HCT116 (cell line): ENCODE results near the gene GRM8. TPM values are rescaled to one million over a fixed set of nuclear protein-coding genes. Genes with fewer than 3 reads are reported as not detected.

Experiments
- ATAC-seq: fragments of 200-7000 bp; cut with Tn5 transposase; 2 replicates; pipeline ENCODE4 v1.9.1; 2020; ENCODE audit warnings: mild to moderate bottlenecking, moderate library complexity
- BruUV-seq: library from RNA; stranded (reverse); fragments of 400-500 nt; replicated peaks from 2 replicates; lab custom pipeline; 2021; lab: Mats Ljungman, UMichigan
- CTCF ChIA-PET: fragments of 300-600 bp; sonication (Branson Sonifier 250); formaldehyde crosslinking; loops from one replicate; lab custom pipeline; 2021; ENCODE audit warnings: antibody characterized with exemption; lab: Charles Lee
- POLR2A ChIA-PET: fragments of 300-600, 350-600 bp; sonication (Branson Sonifier 250); formaldehyde crosslinking; loops from one replicate; lab custom pipeline; 2021; ENCODE audit warnings: antibody characterized with exemption; lab: Charles Lee
- RAD21 ChIA-PET, 2 experiments: fragments of 300-600 bp; sonication (Branson Sonifier 250); formaldehyde crosslinking; loops; one replicate each; lab custom pipeline; 2023; ENCODE audit warnings: low total read pairs in 2 of 2; ENCODE audit not compliant: uncharacterized antibody in 2 of 2, unreplicated experiment in 2 of 2, low non-redundant PET in 1 of 2; lab: Charles Lee
- DNase-seq: peaks from one replicate; pipeline ENCODE4 v3.0.0-alpha.2; 2010; ENCODE audit warnings: low read depth, low spot score
- H2AFZ ChIP-seq: fragments of 200-600 bp; shearing (Covaris generic), sonication (generic); 2 replicates; pipeline ENCODE4 v1.6.1; 2017; ENCODE audit warnings: low read depth, mixed run types, mixed read lengths, antibody characterized with exemption, low read length; ENCODE audit not compliant: poor library complexity, severe bottlenecking
- H3K27ac ChIP-seq: 2 replicates; pipeline ENCODE4 v1.5.1; 2012; ENCODE audit warnings: low read depth, low read length
- H3K27me3 ChIP-seq: fragments of 200-600 bp; sonication (generic); 2 replicates; pipeline ENCODE4 v1.6.1; 2016; ENCODE audit warnings: mixed run types, low read length, mixed read lengths; ENCODE audit not compliant: insufficient read depth
- H3K36me3 ChIP-seq, 2 experiments: fragments of 200-500 bp in 1 of 2; fragments of 200-600 bp in 1 of 2; sonication (Bioruptor generic) in 1 of 2; sonication (generic) in 1 of 2; 2 replicates each; pipeline versions ENCODE4 v1.5.1 to v1.6.1; 2014 to 2016; ENCODE audit warnings: low read length in 2 of 2, inconsistent platforms in 1 of 2, mixed read lengths in 1 of 2, mixed run types in 1 of 2; ENCODE audit not compliant: insufficient read depth in 2 of 2, control insufficient read depth in 1 of 2
- H3K4me1 ChIP-seq, 2 experiments: fragments of 200-600 bp in 1 of 2; sonication (generic) in 1 of 2; 2 replicates each; pipeline versions ENCODE4 v1.5.1 to v1.6.1; 2012 to 2017; ENCODE audit warnings: low read length in 2 of 2, inconsistent platforms in 1 of 2, mild to moderate bottlenecking in 1 of 2, mixed read lengths in 1 of 2, mixed run types in 1 of 2, moderate library complexity in 1 of 2; ENCODE audit not compliant: insufficient read depth in 2 of 2, control insufficient read depth in 1 of 2
- H3K4me2 ChIP-seq: fragments of 200-600 bp; sonication (generic); 2 replicates; pipeline ENCODE4 v1.6.1; 2017; ENCODE audit warnings: mixed run types, low read length, mixed read lengths
- H3K4me3 ChIP-seq, 2 experiments: fragments of 200-600 bp in 1 of 2; sonication (generic) in 1 of 2; replicated peaks in 1 of 2; 2 replicates each; pipeline ENCODE4 v1.5.1; 2011 to 2016; ENCODE audit warnings: low read length in 2 of 2, control low read depth in 1 of 2, low read depth in 1 of 2, mild to moderate bottlenecking in 1 of 2, mixed read lengths in 1 of 2, mixed run types in 1 of 2
- H3K79me2 ChIP-seq: fragments of 200-600 bp; sonication (generic); 2 replicates; pipeline ENCODE4 v1.6.1; 2017; ENCODE audit warnings: mild to moderate bottlenecking, mixed run types, low read length, moderate library complexity, mixed read lengths; ENCODE audit not compliant: insufficient read depth
- H3K9ac ChIP-seq: fragments of 200-600 bp; sonication (generic); 2 replicates; pipeline ENCODE4 v1.6.1; 2016; ENCODE audit warnings: low read length, mixed read lengths
- H3K9me2 ChIP-seq: fragments of 200-600 bp; sonication (generic), shearing (Covaris generic); 2 replicates; pipeline ENCODE4 v1.6.1; 2017; ENCODE audit warnings: mixed run types, mild to moderate bottlenecking, moderate library complexity; ENCODE audit not compliant: insufficient read depth
- H3K9me3 ChIP-seq, 2 experiments: fragments of 200-500 bp in 1 of 2; fragments of 200-600 bp in 1 of 2; sonication (Bioruptor generic) in 1 of 2; sonication (generic) in 1 of 2; 2 replicates each; pipeline ENCODE4 v1.6.1; 2014 to 2017; ENCODE audit warnings: low read length in 2 of 2, mixed read lengths in 2 of 2, inconsistent platforms in 1 of 2, low read depth in 1 of 2, mild to moderate bottlenecking in 1 of 2, mixed run types in 1 of 2, moderate library complexity in 1 of 2; ENCODE audit not compliant: control insufficient read depth in 1 of 2, insufficient read depth in 1 of 2
- H4K20me1 ChIP-seq: fragments of 200-600 bp; sonication (generic), shearing (Covaris generic); 2 replicates; pipeline ENCODE4 v1.6.1; 2017; ENCODE audit warnings: mixed run types, mild to moderate bottlenecking, moderate library complexity; ENCODE audit not compliant: insufficient read depth
- ATF3 ChIP-seq: IDR thresholded peaks from 2 replicates; pipeline ENCODE4 v1.6.1; 2012
- CEBPB ChIP-seq: IDR thresholded peaks from 2 replicates; pipeline ENCODE4 v1.6.1; 2012; ENCODE audit warnings: low read depth
- CTCF ChIP-seq, 3 experiments: fragments of 200-600 bp in 1 of 3; sonication (generic) in 1 of 3; IDR thresholded peaks in 2 of 3; conservative IDR thresholded peaks in 1 of 3; 2 replicates each; pipeline ENCODE4 v1.5.1; 2012 to 2017; ENCODE audit warnings: low read depth in 2 of 3, low read length in 2 of 3, antibody characterized with exemption in 1 of 3, borderline replicate concordance in 1 of 3, control low read depth in 1 of 3, mild to moderate bottlenecking in 1 of 3, mixed read lengths in 1 of 3, mixed run types in 1 of 3, moderate library complexity in 1 of 3; ENCODE audit not compliant: insufficient read depth in 1 of 3
- EGR1 ChIP-seq: IDR thresholded peaks from 2 replicates; pipeline ENCODE4 v1.6.1; 2012; ENCODE audit warnings: low read depth
- EZH2phosphoT487 ChIP-seq: fragments of 200-600 bp; IDR thresholded peaks from 2 replicates; pipeline ENCODE4 v1.6.1; 2018; ENCODE audit warnings: antibody characterized with exemption, borderline replicate concordance
- FOSL1 ChIP-seq: IDR thresholded peaks from 2 replicates; pipeline ENCODE4 v1.6.1; 2012; ENCODE audit warnings: low read depth
- POLR2A ChIP-seq: IDR thresholded peaks from 2 replicates; pipeline ENCODE4 v1.7.0; 2011; ENCODE audit warnings: borderline replicate concordance; ENCODE audit not compliant: insufficient read depth, insufficient read length; ENCODE audit errors: extremely low read depth
- POLR2AphosphoS5 ChIP-seq: IDR thresholded peaks from 2 replicates; pipeline ENCODE4 v1.6.1; 2011; ENCODE audit warnings: mild to moderate bottlenecking, low read depth, low read length, moderate library complexity
- TCF7L2 ChIP-seq: IDR thresholded peaks from 2 replicates; pipeline ENCODE4 v1.7.0; 2011; ENCODE audit warnings: borderline replicate concordance, inconsistent platforms; ENCODE audit not compliant: insufficient read depth, insufficient read length; ENCODE audit errors: extremely low read depth
- ZFX ChIP-seq: fragments of 450-650 bp; IDR thresholded peaks from 2 replicates; pipeline ENCODE4 v1.6.1; 2017
- intact Hi-C: fragments of 100-400 bp; cut with micrococcal nuclease; formaldehyde crosslinking; loops from 2 replicates; pipeline ENCODE4 v1.10.0; 2022
- total RNA-seq: library from RNA; stranded (reverse); gene quantifications from one replicate; pipeline ENCODE4 v1.2.1, GENCODE V29; 2021; ENCODE audit not compliant: unreplicated experiment

GRM8 gene
- total RNA-seq, 1 experiment from 2014 or later = 0.05 TPM

GRCh38 chr7:126605553-126605952 is 647.2 kb downstream of the GRM8 start:
- Histone ChIP-seq H3K9ac (no peak overlapping the region), H4K20me1 (no peaks in the 10 kb centered on the region), H3K4me2 (no peak overlapping the region), H3K4me3 (no peak overlapping the region), H2AFZ (no peak overlapping the region), H3K4me1 (no peaks in the 10 kb centered on the region), H3K9me3 (no peaks in the 10 kb centered on the region), H3K79me2 (no peaks in the 10 kb centered on the region), H3K27ac (no peak overlapping the region), H3K9me2 (no peaks in the 10 kb centered on the region), H3K27me3 (no peaks in the 10 kb centered on the region), H3K36me3 (no peaks in the 10 kb centered on the region)
- ChIA-PET CTCF (no interaction called here), POLR2A (no interaction called here), RAD21 (no interaction called here)
- ATAC-seq = no peak
- no peak for DNase-seq
- BruUV-seq = no TSS peak
- no peak for TF ChIP-seq CTCF (IDR thresholded peaks at IDR 0.05 in 2 of 3, conservative IDR thresholded peaks at IDR 0.05 in 1 of 3; ENCODE audit: borderline replicate concordance in 1 of 3, insufficient read depth in 1 of 3, low read depth in 2 of 3, low read length in 2 of 3)
- no peak for TF ChIP-seq EZH2phosphoT487
- no peak for TF ChIP-seq EGR1
- TF ChIP-seq CEBPB = no peak
- no peak for TF ChIP-seq FOSL1
- no peak for TF ChIP-seq ATF3
- no peak for TF ChIP-seq POLR2AphosphoS5
- no peak for TF ChIP-seq ZFX
- no peak for TF ChIP-seq POLR2A
- TF ChIP-seq TCF7L2 = no peak
- intact Hi-C loops = no loop called here
